Kidney epithelial cell (primary cell): Measurements from ENCODE around the gene ANKRD13C. TPM values are rescaled to one million over a fixed set of nuclear protein-coding genes. Genes with fewer than 3 reads are reported as not detected.
A peak's percentile ranks its signal among the peaks of the same experiment; 100 is the strongest.

Experiments
- DNase-seq: peaks from one replicate; pipeline ENCODE4 v3.0.0-alpha.2; 2010; ENCODE audit warnings: low read depth
- H3K27me3 ChIP-seq: 2 replicates; pipeline ENCODE4 v1.6.0; 2011; ENCODE audit warnings: low read length; ENCODE audit not compliant: control insufficient read depth, insufficient read depth
- H3K36me3 ChIP-seq: 2 replicates; pipeline ENCODE4 v1.5.1; 2011; ENCODE audit warnings: low read length; ENCODE audit not compliant: control insufficient read depth, insufficient read depth
- H3K4me3 ChIP-seq: 2 replicates; pipeline ENCODE4 v1.5.1; 2011; ENCODE audit warnings: low read depth, mild to moderate bottlenecking, control low read depth, low read length
- CTCF ChIP-seq: IDR thresholded peaks from 2 replicates; pipeline ENCODE4 v1.5.1; 2011; ENCODE audit warnings: mild to moderate bottlenecking, moderate library complexity, low read length, control low read depth, inconsistent platforms; ENCODE audit not compliant: insufficient read depth, poor library complexity, severe bottlenecking
- total RNA-seq: library from RNA; depleted of rRNA; stranded (reverse); fragments of >200 nt; gene quantifications from 2 replicates; pipeline ENCODE4 v1.2.3, GENCODE V29; 2015

Gene ANKRD13C
- total RNA-seq, 1 donor from 2014 or later = 15.0 TPM

GRCh38 chr1:70334436-70334835 lies 20.1 kb downstream of the ANKRD13C start:
- Histone ChIP-seq H3K4me3 (no peak overlapping the region), H3K27me3 (no peaks in the 10 kb centered on the region), H3K36me3 (no peaks in the 10 kb centered on the region)
- no peak for DNase-seq
- TF ChIP-seq CTCF = no peak

- Histone ChIP-seq H3K4me3 (no peak overlapping the region), H3K27me3 (no peaks in the 10 kb centered on the region), H3K36me3 (no peaks in the 10 kb centered on the region)
- no peak for DNase-seq
- TF ChIP-seq CTCF = no peak
Measured at GRCh38 chr1:70333245-70333644, 21.3 kb downstream of the ANKRD13C start.

GRCh38 chr1:70331962-70332361 lies 22.6 kb downstream of the ANKRD13C start:
- TF ChIP-seq CTCF = no peak
- no peaks in the 10 kb centered on the region for H3K36me3 ChIP-seq
- H3K4me3 ChIP-seq = no peak overlapping the region
- no peak for DNase-seq
- no peaks in the 10 kb centered on the region for H3K27me3 ChIP-seq

GRCh38 chr1:70327306-70328076 lies 27.0 kb downstream of the ANKRD13C start:
- no peak for TF ChIP-seq CTCF
- no peak for DNase-seq
- Histone ChIP-seq H3K4me3 (no peak overlapping the region), H3K36me3 (no peaks in the 10 kb centered on the region), H3K27me3 (no peaks in the 10 kb centered on the region)

GRCh38 chr1:70324683-70325082 lies 29.8 kb downstream of the ANKRD13C start:
- Histone ChIP-seq H3K27me3 (no peaks in the 10 kb centered on the region), H3K4me3 (no peak overlapping the region), H3K36me3 (no peaks in the 10 kb centered on the region)
- no peak for TF ChIP-seq CTCF
- no peak for DNase-seq

GRCh38 chr1:70319750-70320149 lies 34.8 kb downstream of the ANKRD13C start:
- H3K36me3 ChIP-seq = no peaks in the 10 kb centered on the region
- no peak for TF ChIP-seq CTCF
- peak; percentile 67 for DNase-seq
- H3K4me3 ChIP-seq = no peak overlapping the region
- H3K27me3 ChIP-seq = no peaks in the 10 kb centered on the region
